Panc1 (cell line): Measurements from ENCODE around the gene EZH2. TPM values are rescaled to one million over a fixed set of nuclear protein-coding genes. Genes with fewer than 3 reads are reported as not detected.

Source experiments
- ATAC-seq: fragments of 200-7000 bp; cut with Tn5 transposase; 2 replicates; pipeline ENCODE4 v1.9.1; 2020; ENCODE audit warnings: mild to moderate bottlenecking, moderate library complexity
- BruUV-seq: library from RNA; stranded (reverse); fragments of 400-500 nt; replicated peaks from 2 replicates; lab custom pipeline; 2021; lab: Mats Ljungman, UMichigan
- CTCF ChIA-PET: fragments of 300-600 bp; sonication (Branson Sonifier 250); formaldehyde crosslinking; loops from one replicate; lab custom pipeline; 2022; ENCODE audit warnings: antibody characterized with exemption; lab: Charles Lee
- POLR2A ChIA-PET: fragments of 300-600 bp; sonication (Branson Sonifier 250); formaldehyde crosslinking; loops from one replicate; lab custom pipeline; 2022; ENCODE audit warnings: antibody characterized with exemption; lab: Charles Lee
- DNase-seq: peaks from one replicate; pipeline ENCODE4 v3.0.0-alpha.2; 2010; ENCODE audit warnings: low read depth, low spot score
- H3K27ac ChIP-seq: 2 replicates; pipeline ENCODE4 v1.5.1; 2011; ENCODE audit warnings: mild to moderate bottlenecking, low read length, inconsistent platforms
- H3K27me3 ChIP-seq: fragments of 200-500 bp; sonication (Bioruptor generic); 2 replicates; pipeline ENCODE4 v1.6.0; 2014; ENCODE audit warnings: low read length, inconsistent platforms; ENCODE audit not compliant: control insufficient read depth, insufficient read depth
- H3K36me3 ChIP-seq: fragments of 200-500 bp; sonication (Bioruptor generic); 2 replicates; pipeline ENCODE4 v1.5.1; 2014; ENCODE audit warnings: inconsistent platforms, mild to moderate bottlenecking, low read length, moderate library complexity; ENCODE audit not compliant: control insufficient read depth, insufficient read depth
- H3K4me1 ChIP-seq: 2 replicates; pipeline ENCODE4 v1.5.1; 2011; ENCODE audit warnings: inconsistent platforms, mild to moderate bottlenecking, low read length, moderate library complexity; ENCODE audit not compliant: control insufficient read depth, insufficient read depth
- H3K4me3 ChIP-seq, 2 experiments: 2 replicates each; pipeline ENCODE4 v1.5.1; 2011 to 2012; ENCODE audit warnings: low read depth in 2 of 2, low read length in 2 of 2, mild to moderate bottlenecking in 2 of 2, inconsistent platforms in 1 of 2, moderate library complexity in 1 of 2
- H3K9me3 ChIP-seq: fragments of 200-500 bp; sonication (Bioruptor generic); 2 replicates; pipeline ENCODE4 v1.5.1; 2014; ENCODE audit warnings: low read depth, mild to moderate bottlenecking, inconsistent platforms, low read length, moderate library complexity; ENCODE audit not compliant: control insufficient read depth, insufficient read depth
- CTCF ChIP-seq: fragments of 450-650 bp; IDR thresholded peaks from 2 replicates; pipeline ENCODE4 v1.5.1; 2017; ENCODE audit warnings: mild to moderate bottlenecking
- POLR2AphosphoS5 ChIP-seq: IDR thresholded peaks from 2 replicates; pipeline ENCODE4 v1.6.1; 2012; ENCODE audit warnings: mild to moderate bottlenecking, low read depth, low read length, moderate library complexity
- SIN3A ChIP-seq: IDR thresholded peaks from 2 replicates; pipeline ENCODE4 v1.6.1; 2012; ENCODE audit warnings: low read depth, mild to moderate bottlenecking, low read length, moderate library complexity, borderline replicate concordance; ENCODE audit not compliant: insufficient read depth
- TCF7L2 ChIP-seq: IDR thresholded peaks from 2 replicates; pipeline ENCODE4 v1.6.1; 2011; ENCODE audit warnings: mild to moderate bottlenecking, low read depth, low read length, inconsistent platforms
- in situ Hi-C: cut with HindIII; loops from 2 replicates; pipeline ENCODE4 v1.10.0; 2016; ENCODE audit warnings: low sequenced_read_pairs, low pct_unique_long_range_greater_than_20kb
- intact Hi-C: fragments of 100-400 bp; cut with micrococcal nuclease; formaldehyde crosslinking; loops from one replicate; pipeline ENCODE4 v1.10.0; 2022; ENCODE audit not compliant: unreplicated experiment
- total RNA-seq: library from RNA; stranded (reverse); gene quantifications from one replicate; pipeline ENCODE4 v1.2.1, GENCODE V29; 2021; ENCODE audit not compliant: unreplicated experiment
- TF ChIP-seq, protein P1 (sequence below), 2 experiments: IDR thresholded peaks; 2 replicates each; pipeline ENCODE4 v1.6.1; 2011 to 2012; ENCODE audit warnings: low read depth in 2 of 2, control low read depth in 1 of 2, low read length in 1 of 2, mild to moderate bottlenecking in 1 of 2, moderate library complexity in 1 of 2; ENCODE audit not compliant: insufficient read depth in 1 of 2

EZH2 gene
- total RNA-seq, 1 experiment from 2014 or later = 38.3 TPM

DNA sequence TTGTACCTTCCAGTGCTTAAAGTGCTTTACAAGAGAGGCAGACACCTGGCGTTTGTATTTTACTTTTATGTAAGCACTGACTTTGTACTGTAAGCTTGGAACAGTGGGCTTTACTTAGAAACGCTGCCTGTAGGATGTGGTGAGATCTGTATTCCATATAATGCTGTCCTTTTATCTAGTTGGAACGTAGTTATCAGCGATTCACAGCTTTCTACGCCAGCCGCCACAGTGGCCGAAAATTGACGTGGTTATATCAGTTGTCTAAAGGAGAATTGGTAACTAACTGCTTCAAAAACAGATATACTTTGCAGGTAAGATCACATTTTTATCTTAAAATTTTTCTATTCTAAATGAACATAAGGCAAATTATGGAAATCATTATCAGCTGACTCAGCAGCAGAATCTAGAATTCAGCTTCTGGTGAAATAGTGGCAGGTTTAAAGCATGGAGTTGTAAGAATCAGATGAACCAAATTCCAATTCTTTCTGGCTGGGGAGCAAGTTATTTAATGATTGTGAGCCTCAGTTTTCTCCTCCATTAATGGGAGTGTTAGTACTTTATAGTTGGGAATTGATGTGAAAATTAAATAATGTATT lies 93.9 kb downstream of the EZH2 start:
- H3K36me3 ChIP-seq = peaks cover 37% of the 10 kb centered on the region
- no peaks in the 10 kb centered on the region for H3K27me3 ChIP-seq
- BruUV-seq = no TSS peak
- TF ChIP-seq, protein P1, sequence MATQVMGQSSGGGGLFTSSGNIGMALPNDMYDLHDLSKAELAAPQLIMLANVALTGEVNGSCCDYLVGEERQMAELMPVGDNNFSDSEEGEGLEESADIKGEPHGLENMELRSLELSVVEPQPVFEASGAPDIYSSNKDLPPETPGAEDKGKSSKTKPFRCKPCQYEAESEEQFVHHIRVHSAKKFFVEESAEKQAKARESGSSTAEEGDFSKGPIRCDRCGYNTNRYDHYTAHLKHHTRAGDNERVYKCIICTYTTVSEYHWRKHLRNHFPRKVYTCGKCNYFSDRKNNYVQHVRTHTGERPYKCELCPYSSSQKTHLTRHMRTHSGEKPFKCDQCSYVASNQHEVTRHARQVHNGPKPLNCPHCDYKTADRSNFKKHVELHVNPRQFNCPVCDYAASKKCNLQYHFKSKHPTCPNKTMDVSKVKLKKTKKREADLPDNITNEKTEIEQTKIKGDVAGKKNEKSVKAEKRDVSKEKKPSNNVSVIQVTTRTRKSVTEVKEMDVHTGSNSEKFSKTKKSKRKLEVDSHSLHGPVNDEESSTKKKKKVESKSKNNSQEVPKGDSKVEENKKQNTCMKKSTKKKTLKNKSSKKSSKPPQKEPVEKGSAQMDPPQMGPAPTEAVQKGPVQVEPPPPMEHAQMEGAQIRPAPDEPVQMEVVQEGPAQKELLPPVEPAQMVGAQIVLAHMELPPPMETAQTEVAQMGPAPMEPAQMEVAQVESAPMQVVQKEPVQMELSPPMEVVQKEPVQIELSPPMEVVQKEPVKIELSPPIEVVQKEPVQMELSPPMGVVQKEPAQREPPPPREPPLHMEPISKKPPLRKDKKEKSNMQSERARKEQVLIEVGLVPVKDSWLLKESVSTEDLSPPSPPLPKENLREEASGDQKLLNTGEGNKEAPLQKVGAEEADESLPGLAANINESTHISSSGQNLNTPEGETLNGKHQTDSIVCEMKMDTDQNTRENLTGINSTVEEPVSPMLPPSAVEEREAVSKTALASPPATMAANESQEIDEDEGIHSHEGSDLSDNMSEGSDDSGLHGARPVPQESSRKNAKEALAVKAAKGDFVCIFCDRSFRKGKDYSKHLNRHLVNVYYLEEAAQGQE (IDR thresholded peaks at IDR 0.05; ENCODE audit: insufficient read depth in 1 of 2, low read depth in 2 of 2, low read length in 1 of 2) = no peak
- TF ChIP-seq TCF7L2 = no peak
- no peak for TF ChIP-seq SIN3A
- TF ChIP-seq POLR2AphosphoS5 = no peak
- TF ChIP-seq CTCF = no peak
- in situ Hi-C loops = no loop called here
- H3K4me3 ChIP-seq = no peak overlapping the region
- ATAC-seq (no peak), DNase-seq (no peak)
- H3K4me1 ChIP-seq = no peaks in the 10 kb centered on the region
- intact Hi-C loops = no loop called here
- ChIA-PET CTCF (no interaction called here), POLR2A (no interaction called here)
- H3K9me3 ChIP-seq = no peaks in the 10 kb centered on the region
- no peak overlapping the region for H3K27ac ChIP-seq

DNA sequence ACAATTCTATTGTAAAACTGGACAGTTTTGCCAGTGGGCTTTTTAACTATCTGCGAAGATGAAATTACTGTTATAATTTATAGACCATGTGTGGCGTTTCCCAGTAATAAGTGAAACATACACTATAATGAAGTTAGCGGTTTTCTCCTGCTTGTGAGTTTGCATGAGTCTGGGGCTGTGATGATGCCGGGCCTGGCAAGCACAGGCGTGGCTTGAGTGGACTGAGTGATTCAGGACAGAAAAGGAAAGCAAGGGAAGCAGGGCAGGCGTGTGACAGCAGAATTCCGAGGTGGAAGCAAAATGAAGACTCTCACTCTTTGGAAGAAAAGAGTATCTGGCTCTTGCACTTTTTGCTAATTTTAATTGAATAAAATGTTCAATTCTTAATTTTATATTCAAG lies 94.9 kb downstream of the EZH2 start:
- intact Hi-C loops (no loop called here), in situ Hi-C loops (no loop called here)
- Histone ChIP-seq H3K27ac (no peak overlapping the region), H3K4me1 (no peaks in the 10 kb centered on the region), H3K4me3 (no peak overlapping the region), H3K36me3 (peaks cover 44% of the 10 kb centered on the region), H3K9me3 (no peaks in the 10 kb centered on the region), H3K27me3 (no peaks in the 10 kb centered on the region)
- TF ChIP-seq TCF7L2 = no peak
- no peak for TF ChIP-seq CTCF
- TF ChIP-seq, protein P1 (IDR thresholded peaks at IDR 0.05; ENCODE audit: insufficient read depth in 1 of 2, low read depth in 2 of 2, low read length in 1 of 2) = no peak
- TF ChIP-seq POLR2AphosphoS5 = no peak
- TF ChIP-seq SIN3A = no peak
- no TSS peak for BruUV-seq
- DNase-seq (no peak), ATAC-seq (no peak)
- ChIA-PET POLR2A (no interaction called here), CTCF (no interaction called here)
